OCI-LY7 (cell line): ENCODE data around the gene LAMA2.

ENCODE experiments used
- EZH2phosphoT487 ChIP-seq: fragments of 200-600 bp; sonication (generic); IDR thresholded peaks from 2 replicates; pipeline ENCODE4 v1.6.1; 2018; ENCODE audit warnings: low read depth, borderline replicate concordance, mild to moderate bottlenecking, mixed run types, antibody characterized with exemption, low read length, moderate library complexity, mixed read lengths
- TF ChIP-seq, protein P1 (sequence below): fragments of 200-600 bp; sonication (generic); conservative IDR thresholded peaks from 2 replicates; pipeline ENCODE4 v1.5.1; 2014; ENCODE audit warnings: mild to moderate bottlenecking, antibody characterized with exemption, low read length, moderate library complexity, mixed read lengths

DNA sequence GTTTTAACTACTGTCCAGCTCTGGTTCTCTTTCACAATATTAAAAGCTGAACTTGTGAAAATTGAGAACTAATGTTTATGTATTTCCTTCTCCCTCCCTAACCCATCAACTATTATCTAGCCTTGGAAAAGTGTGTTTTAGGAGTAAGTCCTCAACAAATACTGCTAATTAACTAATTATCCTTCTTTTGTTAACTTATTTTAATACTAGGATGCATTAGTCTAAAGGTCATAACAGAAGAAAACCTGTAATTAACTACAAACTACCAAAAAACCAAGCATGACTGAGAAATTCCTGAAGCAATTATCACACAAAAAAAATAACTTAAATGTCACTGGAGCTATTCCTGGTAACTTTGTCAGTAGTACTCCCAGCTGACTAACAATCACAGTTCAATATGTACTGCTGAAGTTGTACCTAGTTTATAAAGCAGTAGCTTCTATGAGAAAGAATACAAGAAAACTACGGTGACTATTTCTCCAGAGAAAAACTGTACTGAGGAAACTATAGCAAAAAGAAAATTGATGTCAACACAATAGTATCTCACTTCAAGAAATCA is 301.9 kb downstream of the LAMA2 start:
- TF ChIP-seq, protein P1, sequence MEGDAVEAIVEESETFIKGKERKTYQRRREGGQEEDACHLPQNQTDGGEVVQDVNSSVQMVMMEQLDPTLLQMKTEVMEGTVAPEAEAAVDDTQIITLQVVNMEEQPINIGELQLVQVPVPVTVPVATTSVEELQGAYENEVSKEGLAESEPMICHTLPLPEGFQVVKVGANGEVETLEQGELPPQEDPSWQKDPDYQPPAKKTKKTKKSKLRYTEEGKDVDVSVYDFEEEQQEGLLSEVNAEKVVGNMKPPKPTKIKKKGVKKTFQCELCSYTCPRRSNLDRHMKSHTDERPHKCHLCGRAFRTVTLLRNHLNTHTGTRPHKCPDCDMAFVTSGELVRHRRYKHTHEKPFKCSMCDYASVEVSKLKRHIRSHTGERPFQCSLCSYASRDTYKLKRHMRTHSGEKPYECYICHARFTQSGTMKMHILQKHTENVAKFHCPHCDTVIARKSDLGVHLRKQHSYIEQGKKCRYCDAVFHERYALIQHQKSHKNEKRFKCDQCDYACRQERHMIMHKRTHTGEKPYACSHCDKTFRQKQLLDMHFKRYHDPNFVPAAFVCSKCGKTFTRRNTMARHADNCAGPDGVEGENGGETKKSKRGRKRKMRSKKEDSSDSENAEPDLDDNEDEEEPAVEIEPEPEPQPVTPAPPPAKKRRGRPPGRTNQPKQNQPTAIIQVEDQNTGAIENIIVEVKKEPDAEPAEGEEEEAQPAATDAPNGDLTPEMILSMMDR = no peak
- no peak for TF ChIP-seq EZH2phosphoT487
